IMR-90 (cell line): ENCODE measurements around the gene BDNF. TPM values are rescaled to one million over a fixed set of nuclear protein-coding genes. Genes with fewer than 3 reads are reported as not detected.

Experiments used
- ATAC-seq: fragments of 200-7000 bp; cut with Tn5 transposase; 2 replicates; pipeline ENCODE4 v1.9.1; 2020; ENCODE audit warnings: low read depth, mild to moderate bottlenecking, moderate library complexity
- BruUV-seq: library from RNA; stranded (reverse); fragments of 400-500 nt; replicated peaks from 2 replicates; lab custom pipeline; 2021; lab: Mats Ljungman, UMichigan
- CTCF ChIA-PET: fragments of 300-600 bp; formaldehyde crosslinking; extraction: SDS; loops from one replicate; lab custom pipeline; 2021; ENCODE audit warnings: antibody characterized with exemption; lab: Yijun Ruan, JAX
- POLR2A ChIA-PET: fragments of 300-600 bp; sonication (Branson Sonifier 250); formaldehyde crosslinking; loops from one replicate; lab custom pipeline; 2022; ENCODE audit warnings: antibody characterized with exemption; ENCODE audit not compliant: unreplicated experiment; lab: Charles Lee
- DNase-seq: peaks from one replicate; pipeline ENCODE4 v3.0.0; 2013
- H2AFZ ChIP-seq: replicated peaks from 2 replicates; pipeline ENCODE3; 2013; ENCODE audit warnings: low read length, mild to moderate bottlenecking; ENCODE audit not compliant: poor library complexity
- H2AK5ac ChIP-seq: 2 replicates; pipeline ENCODE4 v1.6.1; 2013; ENCODE audit warnings: low read depth, low read length, inconsistent platforms
- H2AK9ac ChIP-seq: replicated peaks from 2 replicates; pipeline ENCODE3; 2013; ENCODE audit warnings: mild to moderate bottlenecking, low read depth, low read length, moderate library complexity; ENCODE audit not compliant: poor library complexity
- H2BK120ac ChIP-seq: 2 replicates; pipeline ENCODE4 v1.6.1; 2013; ENCODE audit warnings: low read depth, low read length, inconsistent platforms
- H2BK15ac ChIP-seq: 3 replicates; pipeline ENCODE4 v1.6.1; 2013; ENCODE audit warnings: low read depth, low read length, inconsistent platforms
- H2BK20ac ChIP-seq: 2 replicates; pipeline ENCODE4 v1.6.1; 2013; ENCODE audit warnings: low read depth, mild to moderate bottlenecking, inconsistent platforms, low read length, moderate library complexity
- H2BK5ac ChIP-seq: 2 replicates; pipeline ENCODE4 v1.6.1; 2013; ENCODE audit warnings: mild to moderate bottlenecking, low read depth, low read length, inconsistent platforms; ENCODE audit not compliant: poor library complexity, severe bottlenecking
- H3K14ac ChIP-seq: replicated peaks from 2 replicates; pipeline ENCODE4 v1.6.1; 2013; ENCODE audit warnings: low read depth, low read length, inconsistent platforms
- H3K18ac ChIP-seq: 2 replicates; pipeline ENCODE4 v1.6.1; 2013; ENCODE audit warnings: low read depth, low read length, control low read depth
- H3K23ac ChIP-seq: 2 replicates; pipeline ENCODE4 v1.6.1; 2013; ENCODE audit warnings: low read depth, low read length, inconsistent platforms
- H3K27ac ChIP-seq: 2 replicates; pipeline ENCODE4 v1.5.1; 2013; ENCODE audit warnings: mild to moderate bottlenecking, control low read depth, low read length; ENCODE audit not compliant: insufficient read depth
- H3K27me3 ChIP-seq: 2 replicates; pipeline ENCODE4 v1.6.1; 2013; ENCODE audit warnings: low read length; ENCODE audit not compliant: control insufficient read depth, insufficient read depth
- H3K36me3 ChIP-seq: 2 replicates; pipeline ENCODE4 v1.6.1; 2013; ENCODE audit warnings: low read length, mixed read lengths; ENCODE audit not compliant: control insufficient read depth, insufficient read depth
- H3K4ac ChIP-seq: 2 replicates; pipeline ENCODE4 v1.6.1; 2013; ENCODE audit warnings: low read depth, low read length, inconsistent platforms
- H3K4me1 ChIP-seq: 2 replicates; pipeline ENCODE4 v1.6.1; 2013; ENCODE audit warnings: low read length, mixed read lengths; ENCODE audit not compliant: control insufficient read depth, insufficient read depth
- H3K4me2 ChIP-seq: 2 replicates; pipeline ENCODE4 v1.6.1; 2013; ENCODE audit warnings: low read depth, mild to moderate bottlenecking, control low read depth, low read length, moderate library complexity
- H3K4me3 ChIP-seq: 2 replicates; pipeline ENCODE4 v1.5.1; 2013; ENCODE audit warnings: low read depth, mild to moderate bottlenecking, control low read depth, low read length, moderate library complexity; ENCODE audit not compliant: insufficient read depth
- H3K56ac ChIP-seq: 2 replicates; pipeline ENCODE4 v1.6.1; 2013; ENCODE audit warnings: low read length, inconsistent platforms; ENCODE audit not compliant: insufficient read depth; ENCODE audit errors: extremely low read depth
- H3K79me1 ChIP-seq, 2 experiments: 2 replicates each; pipeline ENCODE4 v1.6.1; 2013; ENCODE audit warnings: low read length in 2 of 2, inconsistent platforms in 1 of 2, low read depth in 1 of 2
- H3K9ac ChIP-seq: 2 replicates; pipeline ENCODE4 v1.6.1; 2013; ENCODE audit warnings: low read depth, low read length, control low read depth
- H3K9me1 ChIP-seq: 2 replicates; pipeline ENCODE4 v1.6.1; 2013; ENCODE audit warnings: low read length, inconsistent platforms; ENCODE audit not compliant: insufficient read depth
- H3K9me3 ChIP-seq: 2 replicates; pipeline ENCODE4 v1.6.1; 2013; ENCODE audit warnings: low read length; ENCODE audit not compliant: control insufficient read depth, insufficient read depth
- H4K20me1 ChIP-seq: 2 replicates; pipeline ENCODE4 v1.6.1; 2013; ENCODE audit warnings: low read length, inconsistent platforms; ENCODE audit not compliant: insufficient read depth
- H4K5ac ChIP-seq: 2 replicates; pipeline ENCODE4 v1.6.1; 2013; ENCODE audit warnings: mild to moderate bottlenecking, low read depth, low read length, control low read depth
- H4K8ac ChIP-seq, 2 experiments: 2 replicates each; pipeline ENCODE4 v1.6.1; 2013; ENCODE audit warnings: low read depth in 2 of 2, low read length in 2 of 2, control low read depth in 1 of 2, inconsistent platforms in 1 of 2
- H4K91ac ChIP-seq: 2 replicates; pipeline ENCODE4 v1.6.1; 2013; ENCODE audit warnings: low read depth, low read length, inconsistent platforms; ENCODE audit not compliant: insufficient read depth
- MAZ ChIP-seq: IDR thresholded peaks from 2 replicates; pipeline ENCODE4 v1.6.1; 2012; ENCODE audit warnings: low read depth, mild to moderate bottlenecking, low read length, improper control_type of control experiment, moderate library complexity, borderline replicate concordance
- RAD21 ChIP-seq: IDR thresholded peaks from 2 replicates; pipeline ENCODE4 v1.6.1; 2012; ENCODE audit warnings: low read length, improper control_type of control experiment
- SMC3 ChIP-seq: fragments of 150-350 bp; IDR thresholded peaks from 2 replicates; pipeline ENCODE4 v1.6.1; 2016; ENCODE audit warnings: low read depth, mild to moderate bottlenecking, antibody characterized with exemption, low read length, moderate library complexity
- WGBS, 2 experiments: methylation state at CpG; one replicate each; pipeline versions ENCODE4 v1.1.5 to v1.1.7; 2013; ENCODE audit warnings: missing lambda C conversion rate in 2 of 2; ENCODE audit not compliant: insufficient read length in 1 of 2; ENCODE audit errors: extremely low coverage in 2 of 2; 5-methylcytosine and 5-hydroxymethylcytosine counted together
- dilution Hi-C: fragments of 300-500 bp; cut with HindIII; formaldehyde crosslinking; loops from one replicate; pipeline ENCODE4 v1.14.3; 2018; ENCODE audit warnings: low sequenced_read_pairs; ENCODE audit not compliant: unreplicated experiment
- in situ Hi-C: fragments of 300-500 bp; cut with MboI; formaldehyde crosslinking; loops from 3 replicates; pipeline ENCODE4 v1.14.3; 2019; ENCODE audit warnings: low sequenced_read_pairs, inconsistent platforms, mixed read lengths
- intact Hi-C: fragments of 100-400 bp; cut with micrococcal nuclease; formaldehyde crosslinking; loops from 2 replicates; pipeline ENCODE4 v1.10.0; 2022
- polyA plus RNA-seq, 3 experiments: library from polyadenylated mRNA; depleted of rRNA; stranded (reverse); fragments of >200 nt; gene quantifications; 2 replicates each; pipeline ENCODE4 v1.2.3, GENCODE V29; 2012; ENCODE audit warnings: low replicate concordance in 1 of 3
- total RNA-seq: library from RNA; depleted of rRNA; stranded (reverse); fragments of >200 nt; gene quantifications from 2 replicates; pipeline ENCODE4 v1.2.3, GENCODE V29; 2012
- TF ChIP-seq, protein P1 (sequence below): conservative IDR thresholded peaks from 2 replicates; pipeline ENCODE4 v1.5.1; 2012; ENCODE audit warnings: mild to moderate bottlenecking, low read depth, low read length, improper control_type of control experiment

BDNF gene
- total and polyA plus RNA-seq, 2 of the 4 experiments (the other 2 are of a cell fraction): 94.8 to 152 TPM

- ChIA-PET POLR2A (no interaction called here), CTCF (interaction anchor here (0.7 to 1.2 kb wide), 2 partner anchors 294 to 303 kb away, joined by 3 read pairs; no protein-coding TSS in a partner anchor)
- H3K9me3 ChIP-seq: no peaks in the 10 kb centered on the region
- no peak overlapping the region for H3K4ac ChIP-seq
- no peak overlapping the region for H2AK5ac ChIP-seq
- no peak overlapping the region for H2BK5ac ChIP-seq
- H2BK15ac ChIP-seq: no peak overlapping the region
- H4K91ac ChIP-seq: no peak overlapping the region
- H3K23ac ChIP-seq: no peak overlapping the region
- H2BK20ac ChIP-seq: no peak overlapping the region
- H3K9me1 ChIP-seq: no peaks in the 10 kb centered on the region; the same call in 1 of the 2 replicates
- no peaks in the 10 kb centered on the region for H3K36me3 ChIP-seq
- dilution Hi-C loops (no loop called here), intact Hi-C loops (loop anchor here (2.0 to 10.0 kb wide), 4 partner anchors 23 to 804 kb away; partner anchors contain the start of gene BDNF), in situ Hi-C loops (loop anchor here (10.0 to 25.0 kb wide), 4 partner anchors 171 to 1439 kb away; no protein-coding TSS in a partner anchor)
- H2BK120ac ChIP-seq: no peak overlapping the region
- no peak overlapping the region for H3K4me3 ChIP-seq
- TF ChIP-seq, protein P1, sequence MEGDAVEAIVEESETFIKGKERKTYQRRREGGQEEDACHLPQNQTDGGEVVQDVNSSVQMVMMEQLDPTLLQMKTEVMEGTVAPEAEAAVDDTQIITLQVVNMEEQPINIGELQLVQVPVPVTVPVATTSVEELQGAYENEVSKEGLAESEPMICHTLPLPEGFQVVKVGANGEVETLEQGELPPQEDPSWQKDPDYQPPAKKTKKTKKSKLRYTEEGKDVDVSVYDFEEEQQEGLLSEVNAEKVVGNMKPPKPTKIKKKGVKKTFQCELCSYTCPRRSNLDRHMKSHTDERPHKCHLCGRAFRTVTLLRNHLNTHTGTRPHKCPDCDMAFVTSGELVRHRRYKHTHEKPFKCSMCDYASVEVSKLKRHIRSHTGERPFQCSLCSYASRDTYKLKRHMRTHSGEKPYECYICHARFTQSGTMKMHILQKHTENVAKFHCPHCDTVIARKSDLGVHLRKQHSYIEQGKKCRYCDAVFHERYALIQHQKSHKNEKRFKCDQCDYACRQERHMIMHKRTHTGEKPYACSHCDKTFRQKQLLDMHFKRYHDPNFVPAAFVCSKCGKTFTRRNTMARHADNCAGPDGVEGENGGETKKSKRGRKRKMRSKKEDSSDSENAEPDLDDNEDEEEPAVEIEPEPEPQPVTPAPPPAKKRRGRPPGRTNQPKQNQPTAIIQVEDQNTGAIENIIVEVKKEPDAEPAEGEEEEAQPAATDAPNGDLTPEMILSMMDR: peak; percentile 35; the same call in 1 of the 2 replicates
- TF ChIP-seq MAZ (no peak), SMC3 (peak; percentile 21), RAD21 (peak; percentile 54)
- BruUV-seq: no TSS peak
- no peak for ATAC-seq
- DNase-seq: peak; percentile 34
- peaks cover 5% of the 10 kb centered on the region for H3K4me1 ChIP-seq
- H4K5ac ChIP-seq: no peak overlapping the region
- H2AK9ac ChIP-seq: no peak overlapping the region
- H3K4me2 ChIP-seq: no peak overlapping the region
- H4K20me1 ChIP-seq: no peaks in the 10 kb centered on the region
- no peak overlapping the region for H3K56ac ChIP-seq
- H3K27me3 ChIP-seq: no peaks in the 10 kb centered on the region
- H3K79me1 ChIP-seq: peaks cover 11 to 12% of the 10 kb centered on the region in 2 experiments; a peak in 3 of 4 replicates
- no peak overlapping the region for H3K14ac ChIP-seq
- WGBS, 2 experiments: no CpG with 5 or more reads among the region's 1 CpG
- no peak overlapping the region; a peak in 1 of 4 replicates for H4K8ac ChIP-seq
- H3K18ac ChIP-seq: no peak overlapping the region
- H3K9ac ChIP-seq: no peak overlapping the region
- no peak overlapping the region for H3K27ac ChIP-seq
- H2AFZ ChIP-seq: no peak overlapping the region
Observed at GRCh38 chr11:27723687-27724086, 23.4 kb upstream of the BDNF start.
